Measurements from ENCODE around the gene INVS. TPM values are rescaled to one million over a fixed set of nuclear protein-coding genes. Genes with fewer than 3 reads are reported as not detected.

Gene INVS
- total RNA-seq, 4 donors from 2014 or later, result 12.8 to 22.8 (median 18.2) TPM

DNA sequence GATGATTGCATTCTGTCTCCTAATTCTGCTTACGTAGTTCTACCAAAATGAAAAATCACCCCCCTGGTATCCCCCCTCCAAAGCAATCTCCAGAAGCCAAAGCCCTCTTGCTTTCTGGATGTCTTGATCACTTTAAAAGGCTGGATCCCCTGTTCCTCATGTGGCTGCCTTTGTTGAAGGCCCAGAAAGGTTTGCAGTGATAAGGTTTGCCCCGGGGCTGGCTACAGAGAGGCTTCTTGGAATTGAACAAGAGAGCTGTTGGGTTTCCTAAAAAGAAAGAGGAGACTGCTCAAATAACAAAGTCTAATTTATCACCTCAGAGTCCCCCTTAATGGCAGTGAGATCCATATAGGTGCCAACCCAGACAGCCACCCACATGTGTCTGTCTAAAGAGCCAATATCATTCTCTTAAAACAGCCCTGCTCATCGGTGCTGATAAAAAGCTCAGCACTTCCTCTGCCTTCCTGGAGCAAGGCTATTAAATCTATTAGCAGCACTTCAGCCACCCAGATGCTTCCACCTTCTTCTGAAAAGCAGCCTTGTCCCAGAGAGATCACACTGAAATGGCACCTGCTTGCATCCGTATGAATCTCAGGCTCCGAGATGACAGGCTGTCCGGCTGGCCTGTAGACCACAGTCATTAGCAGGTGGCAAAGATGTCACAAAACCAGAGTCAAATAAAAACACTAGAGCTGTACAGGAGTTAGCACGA, 182.8 kb downstream of the INVS start:
- H3K36me3 ChIP-seq, result peaks cover 39% of the 10 kb centered on the region
- peaks cover 6% of the 10 kb centered on the region for H3K9me3 ChIP-seq
- DNase-seq (ENCODE audit: low spot score in 2 of 2), result no peak
- H3K4me3 ChIP-seq, result no peak overlapping the region
- WGBS, result 87% methylated on average over 7 of the region's 7 CpGs
- H3K27me3 ChIP-seq, result no peaks in the 10 kb centered on the region
- TF ChIP-seq EP300 (IDR thresholded peaks at IDR 0.05) (no peak), POLR2AphosphoS5 (IDR thresholded peaks at IDR 0.05) (no peak), POLR2A (IDR thresholded peaks at IDR 0.05) (no peak)
- TF ChIP-seq, protein P1, sequence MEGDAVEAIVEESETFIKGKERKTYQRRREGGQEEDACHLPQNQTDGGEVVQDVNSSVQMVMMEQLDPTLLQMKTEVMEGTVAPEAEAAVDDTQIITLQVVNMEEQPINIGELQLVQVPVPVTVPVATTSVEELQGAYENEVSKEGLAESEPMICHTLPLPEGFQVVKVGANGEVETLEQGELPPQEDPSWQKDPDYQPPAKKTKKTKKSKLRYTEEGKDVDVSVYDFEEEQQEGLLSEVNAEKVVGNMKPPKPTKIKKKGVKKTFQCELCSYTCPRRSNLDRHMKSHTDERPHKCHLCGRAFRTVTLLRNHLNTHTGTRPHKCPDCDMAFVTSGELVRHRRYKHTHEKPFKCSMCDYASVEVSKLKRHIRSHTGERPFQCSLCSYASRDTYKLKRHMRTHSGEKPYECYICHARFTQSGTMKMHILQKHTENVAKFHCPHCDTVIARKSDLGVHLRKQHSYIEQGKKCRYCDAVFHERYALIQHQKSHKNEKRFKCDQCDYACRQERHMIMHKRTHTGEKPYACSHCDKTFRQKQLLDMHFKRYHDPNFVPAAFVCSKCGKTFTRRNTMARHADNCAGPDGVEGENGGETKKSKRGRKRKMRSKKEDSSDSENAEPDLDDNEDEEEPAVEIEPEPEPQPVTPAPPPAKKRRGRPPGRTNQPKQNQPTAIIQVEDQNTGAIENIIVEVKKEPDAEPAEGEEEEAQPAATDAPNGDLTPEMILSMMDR (IDR thresholded peaks at IDR 0.05), result no peak
- H3K27ac ChIP-seq, result no peak overlapping the region
- H3K4me1 ChIP-seq, result no peaks in the 10 kb centered on the region

DNA sequence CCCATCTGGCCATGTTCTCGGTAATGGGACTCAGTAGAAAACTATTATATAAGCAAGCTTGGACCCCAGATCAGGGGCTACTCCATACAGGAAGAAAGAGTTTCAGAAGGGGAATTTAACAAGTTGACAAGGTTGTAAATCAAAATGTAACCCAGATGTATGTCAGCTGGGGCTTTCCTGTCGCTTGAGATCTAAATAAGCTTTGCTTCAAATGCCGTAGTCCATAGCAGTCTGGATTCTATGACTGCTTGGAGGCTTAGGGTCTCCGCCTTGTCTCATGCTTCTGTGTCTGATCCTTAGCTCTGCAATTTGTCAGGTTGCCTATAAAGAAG, 183.3 kb downstream of the INVS start:
- WGBS, result 77% methylated on average over 4 of the region's 4 CpGs
- peaks cover 6% of the 10 kb centered on the region for H3K9me3 ChIP-seq
- no peaks in the 10 kb centered on the region for H3K27me3 ChIP-seq
- TF ChIP-seq POLR2AphosphoS5 (IDR thresholded peaks at IDR 0.05), result no peak
- TF ChIP-seq, protein P1 (IDR thresholded peaks at IDR 0.05), result no peak
- TF ChIP-seq EP300 (IDR thresholded peaks at IDR 0.05), result no peak
- no peak for DNase-seq (ENCODE audit: low spot score in 2 of 2)
- H3K27ac ChIP-seq, result no peak overlapping the region
- H3K4me1 ChIP-seq, result no peaks in the 10 kb centered on the region
- no peak overlapping the region for H3K4me3 ChIP-seq
- H3K36me3 ChIP-seq, result peaks cover 45% of the 10 kb centered on the region

DNA sequence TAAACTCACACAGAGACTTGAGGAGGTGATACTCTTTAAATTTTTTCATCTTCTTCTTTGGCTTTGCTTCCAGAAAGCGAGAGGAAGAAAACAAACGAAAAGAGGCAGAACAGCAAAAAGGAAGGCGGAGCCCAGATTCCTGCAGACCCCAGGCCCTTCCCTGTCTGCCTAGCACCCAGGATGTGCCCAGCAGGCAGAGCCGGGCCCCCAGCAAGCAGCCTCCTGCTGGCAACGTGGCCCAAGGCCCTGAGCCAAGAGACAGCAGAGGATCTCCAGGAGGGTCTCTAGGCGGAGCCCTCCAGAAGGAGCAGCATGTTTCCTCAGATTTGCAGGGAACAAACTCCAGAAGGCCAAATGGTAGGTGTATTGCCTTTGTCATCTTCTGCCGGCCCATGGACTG, 185.2 kb downstream of the INVS start:
- TF ChIP-seq POLR2AphosphoS5 (IDR thresholded peaks at IDR 0.05) (no peak), POLR2A (IDR thresholded peaks at IDR 0.05) (no peak), EP300 (IDR thresholded peaks at IDR 0.05) (no peak)
- TF ChIP-seq, protein P1 (IDR thresholded peaks at IDR 0.05), result no peak
- H3K36me3 ChIP-seq, result peaks cover 56% of the 10 kb centered on the region

DNA sequence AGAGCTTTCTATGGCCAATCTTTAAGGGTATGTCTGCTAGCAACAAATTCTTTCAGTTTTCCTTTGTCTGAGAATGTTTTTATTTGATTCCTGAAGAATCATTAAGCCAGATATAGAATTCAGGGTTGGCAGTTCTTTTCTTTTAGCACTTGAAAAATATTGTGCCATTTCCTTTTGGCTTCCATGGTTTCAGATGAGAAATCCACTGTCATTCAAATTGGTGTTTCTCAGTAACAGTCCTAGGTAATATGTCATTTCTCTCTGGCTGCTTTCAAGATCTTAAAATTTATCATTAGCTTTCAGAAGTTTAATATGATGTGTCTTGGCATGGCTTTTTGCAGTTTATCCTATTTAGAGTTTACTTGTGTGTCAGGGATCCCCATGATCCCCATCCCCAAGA, 186.0 kb downstream of the INVS start:
- TF ChIP-seq, protein P1 (IDR thresholded peaks at IDR 0.05), result no peak
- TF ChIP-seq EP300 (IDR thresholded peaks at IDR 0.05), result no peak
- TF ChIP-seq POLR2AphosphoS5 (IDR thresholded peaks at IDR 0.05), result no peak
- TF ChIP-seq POLR2A (IDR thresholded peaks at IDR 0.05), result no peak
- Histone ChIP-seq H3K4me3 (no peak overlapping the region), H3K9me3 (peaks cover 13% of the 10 kb centered on the region), H3K36me3 (peaks cover 59% of the 10 kb centered on the region), H3K27ac (no peak overlapping the region), H3K4me1 (no peaks in the 10 kb centered on the region), H3K27me3 (no peaks in the 10 kb centered on the region)
- no peak for DNase-seq (ENCODE audit: low spot score in 2 of 2)

More for the DNA sequence above, 185.2 kb downstream of the INVS start:
- WGBS, result 84% methylated on average over 7 of the region's 7 CpGs
- H3K4me1 ChIP-seq, result no peaks in the 10 kb centered on the region
- H3K9me3 ChIP-seq, result peaks cover 13% of the 10 kb centered on the region
- no peak for DNase-seq (ENCODE audit: low spot score in 2 of 2)
- H3K27me3 ChIP-seq, result no peaks in the 10 kb centered on the region
- no peak overlapping the region for H3K27ac ChIP-seq
- no peak overlapping the region for H3K4me3 ChIP-seq

DNA sequence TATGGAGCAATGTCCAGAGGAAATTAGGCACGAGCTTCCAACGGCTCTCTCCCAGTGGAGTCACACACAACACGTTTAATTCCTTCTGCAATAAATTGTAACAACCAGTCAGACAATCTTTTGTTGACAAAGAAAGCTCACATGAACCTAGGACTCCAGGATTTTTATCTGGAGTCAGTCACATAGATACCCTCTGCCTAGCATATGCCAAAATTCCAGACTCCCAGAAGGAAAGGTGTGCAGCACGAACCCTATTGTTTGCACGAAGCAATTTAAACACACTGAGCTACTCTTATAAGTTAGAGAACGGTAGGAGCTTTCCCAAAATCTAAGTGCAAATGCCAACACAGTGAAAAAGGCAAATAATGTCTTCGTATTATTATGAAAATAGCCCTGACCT, 186.6 kb downstream of the INVS start:
- DNase-seq (ENCODE audit: low spot score in 2 of 2), result no peak

DNA sequence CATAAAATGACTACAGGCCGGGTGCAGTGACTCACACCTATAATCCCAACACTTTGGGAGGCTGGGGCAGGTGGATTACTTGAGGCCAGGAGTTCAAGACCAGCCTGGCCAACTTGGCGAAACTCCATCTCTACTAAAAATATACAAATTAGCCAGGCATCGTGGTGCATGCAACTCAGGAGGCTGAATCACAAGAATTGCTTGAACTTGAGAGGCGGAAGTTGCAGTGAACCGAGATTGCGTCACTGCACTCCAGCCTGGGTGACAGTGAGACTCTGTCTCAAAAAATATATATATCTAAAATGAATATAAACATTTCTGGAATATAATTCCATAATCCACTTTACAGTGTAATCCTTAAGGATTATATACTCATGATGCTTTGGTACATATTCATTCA, 187.2 kb downstream of the INVS start:
- peaks cover 13% of the 10 kb centered on the region for H3K9me3 ChIP-seq
- no peak for DNase-seq (ENCODE audit: low spot score in 2 of 2)
- 94% methylated on average over 6 of the region's 6 CpGs for WGBS
- no peaks in the 10 kb centered on the region for H3K27me3 ChIP-seq
- peaks cover 67% of the 10 kb centered on the region for H3K36me3 ChIP-seq
- no peak overlapping the region for H3K4me3 ChIP-seq
- no peaks in the 10 kb centered on the region for H3K4me1 ChIP-seq
- TF ChIP-seq POLR2A (IDR thresholded peaks at IDR 0.05), result no peak
- TF ChIP-seq, protein P1 (IDR thresholded peaks at IDR 0.05), result no peak
- no peak for TF ChIP-seq POLR2AphosphoS5 (IDR thresholded peaks at IDR 0.05)
- no peak for TF ChIP-seq EP300 (IDR thresholded peaks at IDR 0.05)
- H3K27ac ChIP-seq, result no peak overlapping the region

More for the DNA sequence above, 186.6 kb downstream of the INVS start:
- TF ChIP-seq POLR2A (IDR thresholded peaks at IDR 0.05), result no peak
- 96% methylated on average over 7 of the region's 7 CpGs for WGBS
- Histone ChIP-seq H3K27ac (no peak overlapping the region), H3K9me3 (peaks cover 13% of the 10 kb centered on the region), H3K4me1 (no peaks in the 10 kb centered on the region), H3K36me3 (peaks cover 61% of the 10 kb centered on the region), H3K27me3 (no peaks in the 10 kb centered on the region), H3K4me3 (no peak overlapping the region)

Data from suprapubic skin (tissue), 4 donors.